Testis (tissue), 3 donors: ENCODE data around the gene LPP. TPM values are rescaled to one million over a fixed set of nuclear protein-coding genes. Genes with fewer than 3 reads are reported as not detected.

ENCODE experiments used
- DNase-seq: peaks from one replicate; pipeline ENCODE4 v3.0.0-alpha.2; 2019
- H3K27ac ChIP-seq, 2 donors: fragments of 200-600 bp; sonication (generic); one replicate each; pipeline ENCODE4 v1.5.1; 2019
- H3K27me3 ChIP-seq: fragments of 200-600 bp; sonication (generic); one replicate; pipeline ENCODE4 v1.5.1; 2019
- H3K36me3 ChIP-seq: fragments of 200-600 bp; sonication (generic); one replicate; pipeline ENCODE4 v1.5.1; 2017; ENCODE audit warnings: low read depth; ENCODE audit errors: missing control alignments
- H3K4me1 ChIP-seq: fragments of 200-600 bp; sonication (generic); one replicate; pipeline ENCODE4 v1.5.1; 2019
- H3K4me3 ChIP-seq, 2 donors: fragments of 200-600 bp; sonication (generic); one replicate each; pipeline ENCODE4 v1.5.1; 2017 to 2019
- H3K9me3 ChIP-seq: fragments of 200-600 bp; sonication (generic); one replicate; pipeline ENCODE4 v1.5.1; 2017
- POLR2A ChIP-seq: fragments of 450-650 bp; IDR thresholded peaks from one replicate; pipeline ENCODE4 v1.6.1; 2017; ENCODE audit warnings: antibody characterized with exemption, mild to moderate bottlenecking, moderate library complexity
- WGBS, 2 donors: methylation state at CpG; one replicate each; pipeline ENCODE4 v1.1.5; 2018; 5-methylcytosine and 5-hydroxymethylcytosine counted together
- intact Hi-C: fragments of 100-400 bp; cut with DNase I; formaldehyde crosslinking; loops from one replicate; pipeline ENCODE4 v1.15.1; 2023; ENCODE audit warnings: low total_unique reads
- polyA plus RNA-seq: library from polyadenylated mRNA; stranded (reverse); fragments of 350-450 nt; fragmentation: Illumina TruSeq; extraction: RNeasy Lipid Tissue Mini Kit (QIAGEN cat#74804); gene quantifications from one replicate; pipeline ENCODE4 v1.2.3, GENCODE V29; 2014; ENCODE audit warnings: low read depth, low replicate concordance; ENCODE audit not compliant: insufficient read depth
- total RNA-seq, 2 donors: library from RNA; depleted of rRNA; stranded (reverse); fragments of >200 nt; gene quantifications; one replicate each; pipeline ENCODE4 v1.2.3, GENCODE V29; 2016
- TF ChIP-seq, protein P1 (sequence below), 3 experiments: fragments of 450-650 bp in 2 of 3; fragments of 200-600 bp in 1 of 3; sonication (generic) in 1 of 3; IDR thresholded peaks; one replicate each; pipeline ENCODE4 v1.5.1; 2016 to 2019; ENCODE audit warnings: antibody characterized with exemption in 3 of 3, mild to moderate bottlenecking in 2 of 3, moderate library complexity in 1 of 3

Gene LPP
- total and polyA plus RNA-seq, 3 donors from 2014 or later = 89.9 to 135 (median 132) TPM

DNA sequence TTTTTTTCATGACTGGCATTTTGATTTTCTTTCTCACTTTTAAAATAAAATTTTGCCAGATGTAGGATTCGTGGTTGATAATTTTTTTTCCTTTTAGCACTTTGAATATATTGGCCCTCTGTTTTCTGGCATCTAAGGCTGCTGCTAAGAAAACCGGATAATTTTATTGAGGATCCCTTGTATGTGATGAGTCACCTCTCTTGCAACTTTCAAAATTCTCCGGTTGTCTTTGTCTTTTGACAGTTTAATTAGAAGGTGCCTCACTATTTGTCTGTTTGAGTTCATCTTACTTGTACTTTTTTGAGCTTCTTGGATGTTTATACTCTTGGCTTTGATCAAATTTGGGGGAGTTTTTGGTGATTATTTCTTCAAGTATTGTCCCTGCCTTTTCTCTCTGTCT lies 349.7 kb downstream of the LPP start:
- Histone ChIP-seq H3K27ac (no peak overlapping the region), H3K27me3 (no peaks in the 10 kb centered on the region), H3K9me3 (no peaks in the 10 kb centered on the region), H3K4me3 (no peak overlapping the region), H3K4me1 (no peaks in the 10 kb centered on the region), H3K36me3 (no peaks in the 10 kb centered on the region)
- intact Hi-C loops = no loop called here
- TF ChIP-seq, protein P1, sequence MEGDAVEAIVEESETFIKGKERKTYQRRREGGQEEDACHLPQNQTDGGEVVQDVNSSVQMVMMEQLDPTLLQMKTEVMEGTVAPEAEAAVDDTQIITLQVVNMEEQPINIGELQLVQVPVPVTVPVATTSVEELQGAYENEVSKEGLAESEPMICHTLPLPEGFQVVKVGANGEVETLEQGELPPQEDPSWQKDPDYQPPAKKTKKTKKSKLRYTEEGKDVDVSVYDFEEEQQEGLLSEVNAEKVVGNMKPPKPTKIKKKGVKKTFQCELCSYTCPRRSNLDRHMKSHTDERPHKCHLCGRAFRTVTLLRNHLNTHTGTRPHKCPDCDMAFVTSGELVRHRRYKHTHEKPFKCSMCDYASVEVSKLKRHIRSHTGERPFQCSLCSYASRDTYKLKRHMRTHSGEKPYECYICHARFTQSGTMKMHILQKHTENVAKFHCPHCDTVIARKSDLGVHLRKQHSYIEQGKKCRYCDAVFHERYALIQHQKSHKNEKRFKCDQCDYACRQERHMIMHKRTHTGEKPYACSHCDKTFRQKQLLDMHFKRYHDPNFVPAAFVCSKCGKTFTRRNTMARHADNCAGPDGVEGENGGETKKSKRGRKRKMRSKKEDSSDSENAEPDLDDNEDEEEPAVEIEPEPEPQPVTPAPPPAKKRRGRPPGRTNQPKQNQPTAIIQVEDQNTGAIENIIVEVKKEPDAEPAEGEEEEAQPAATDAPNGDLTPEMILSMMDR (IDR thresholded peaks at IDR 0.05) = no peak
- TF ChIP-seq POLR2A = no peak
- 63 to 66% methylated on average over 3 of the region's 3 CpGs for WGBS, 2 donors
- DNase-seq = no peak

DNA sequence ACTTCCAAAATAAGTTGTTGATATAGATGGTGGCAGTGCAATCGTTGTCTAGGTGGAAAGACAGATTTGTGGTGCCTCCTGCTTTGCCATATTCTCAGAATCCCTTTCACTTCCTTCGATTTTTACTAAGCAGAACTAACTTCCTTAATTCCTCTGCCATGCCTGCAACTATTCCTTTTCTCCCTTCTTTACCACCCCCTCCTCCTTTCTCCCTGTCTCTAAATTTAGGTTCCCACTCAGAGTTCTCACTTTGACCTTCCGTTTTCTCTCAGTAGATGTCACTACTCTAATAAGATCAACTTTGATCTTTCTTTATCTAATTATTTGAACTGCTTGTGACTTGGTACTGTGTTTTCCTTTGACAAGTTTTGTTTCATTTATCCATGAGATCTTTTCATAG lies 351.2 kb downstream of the LPP start:
- Histone ChIP-seq H3K27me3 (no peaks in the 10 kb centered on the region), H3K4me3 (no peak overlapping the region), H3K4me1 (no peaks in the 10 kb centered on the region), H3K27ac (no peak overlapping the region), H3K9me3 (no peaks in the 10 kb centered on the region), H3K36me3 (no peaks in the 10 kb centered on the region)
- WGBS, 2 donors = 55% methylated on average over 3 of the region's 3 CpGs
- intact Hi-C loops = no loop called here
- DNase-seq = no peak
- no peak for TF ChIP-seq POLR2A
- TF ChIP-seq, protein P1 (IDR thresholded peaks at IDR 0.05) = no peak

DNA sequence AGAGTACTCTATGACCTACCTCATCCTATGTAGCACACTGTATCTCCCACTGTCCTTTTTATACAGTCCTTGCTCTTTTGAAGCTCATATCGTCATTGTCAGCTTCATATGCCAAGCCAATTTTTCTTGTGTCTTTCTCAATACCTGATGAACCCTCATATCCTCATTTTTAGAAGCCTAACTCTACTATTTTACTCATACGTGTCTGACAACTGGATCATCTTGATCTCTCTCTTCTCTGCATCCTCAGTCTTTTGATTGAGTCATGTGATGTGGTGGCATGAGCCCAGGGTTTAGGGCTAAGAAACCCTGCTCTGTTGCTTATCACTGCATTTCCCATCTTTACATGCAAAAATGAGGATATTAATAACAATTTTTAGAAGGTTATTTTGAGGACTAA lies 352.0 kb downstream of the LPP start:
- H3K4me1 ChIP-seq = no peaks in the 10 kb centered on the region
- DNase-seq = no peak
- TF ChIP-seq POLR2A = no peak
- TF ChIP-seq, protein P1 (IDR thresholded peaks at IDR 0.05) = no peak
- no peak overlapping the region for H3K4me3 ChIP-seq
- H3K36me3 ChIP-seq = no peaks in the 10 kb centered on the region
- no peaks in the 10 kb centered on the region for H3K27me3 ChIP-seq
- no peak overlapping the region for H3K27ac ChIP-seq
- intact Hi-C loops = no loop called here
- WGBS, 2 donors = 85 to 94% methylated on average over 2 of the region's 2 CpGs
- no peaks in the 10 kb centered on the region for H3K9me3 ChIP-seq

DNA sequence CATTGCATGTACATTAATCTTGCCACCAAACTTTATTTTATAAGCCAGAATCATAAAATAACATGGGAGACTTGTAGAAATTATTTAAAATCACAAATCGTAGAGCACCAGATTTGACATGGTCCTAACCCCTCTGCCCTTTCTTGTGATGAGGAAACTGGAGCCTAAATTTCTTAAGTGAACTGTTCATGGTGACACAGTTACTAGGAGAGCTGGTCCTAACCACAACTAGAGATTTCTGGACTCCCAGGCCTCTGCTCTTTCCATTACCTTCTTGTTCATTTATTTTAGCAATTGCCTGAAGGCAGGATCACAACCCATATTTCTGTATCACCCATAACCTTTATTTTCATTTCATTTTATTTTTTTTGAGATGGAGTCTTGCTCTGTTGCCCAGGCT lies 352.5 kb downstream of the LPP start:
- Histone ChIP-seq H3K27me3 (no peaks in the 10 kb centered on the region), H3K4me1 (no peaks in the 10 kb centered on the region), H3K27ac (no peak overlapping the region), H3K4me3 (no peak overlapping the region), H3K36me3 (no peaks in the 10 kb centered on the region), H3K9me3 (no peaks in the 10 kb centered on the region)
- intact Hi-C loops = no loop called here
- 81 to 88% methylated on average over 1 of the region's 1 CpG for WGBS, 2 donors
- TF ChIP-seq, protein P1 (IDR thresholded peaks at IDR 0.05) = no peak
- TF ChIP-seq POLR2A = no peak
- DNase-seq = no peak

DNA sequence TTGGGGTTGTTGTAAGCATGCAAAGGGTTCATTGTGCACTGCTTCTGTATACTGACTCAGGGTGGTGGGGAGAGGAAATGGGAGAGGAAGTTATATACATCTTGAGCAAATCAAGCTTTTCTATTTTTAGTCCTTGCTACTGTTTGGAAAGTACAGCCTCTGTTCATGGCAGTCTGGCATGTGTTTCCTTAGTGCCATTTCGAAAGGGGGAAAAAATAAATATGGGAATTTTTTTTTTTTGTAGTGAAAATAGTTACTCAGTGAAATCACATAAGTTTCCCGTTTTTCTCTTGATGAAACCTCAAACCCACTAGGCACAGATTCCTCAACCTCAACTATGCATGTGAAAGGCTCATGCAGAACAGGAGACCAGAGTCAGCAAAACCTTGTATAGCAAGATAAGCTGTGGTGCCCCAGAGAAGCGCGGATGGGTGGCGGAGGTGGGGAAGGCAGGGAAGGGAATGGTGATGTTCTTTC lies 353.3 kb downstream of the LPP start:
- TF ChIP-seq POLR2A = no peak
- TF ChIP-seq, protein P1 (IDR thresholded peaks at IDR 0.05) = no peak
- no peak overlapping the region for H3K4me3 ChIP-seq
- WGBS, 2 donors = 59 to 73% methylated on average over 5 of the region's 5 CpGs

More for the DNA sequence above, 353.3 kb downstream of the LPP start:
- intact Hi-C loops = no loop called here
- Histone ChIP-seq H3K27me3 (no peaks in the 10 kb centered on the region), H3K36me3 (no peaks in the 10 kb centered on the region), H3K4me1 (no peaks in the 10 kb centered on the region), H3K27ac (no peak overlapping the region), H3K9me3 (no peaks in the 10 kb centered on the region)
- no peak for DNase-seq
